H1 (cell line): Measurements from ENCODE around the gene SPATA13.

ENCODE experiments used
- ATF2 ChIP-seq: IDR thresholded peaks from 2 replicates; pipeline ENCODE4 v1.6.1; 2012; ENCODE audit warnings: low read length, inconsistent platforms
- ATF3 ChIP-seq: IDR thresholded peaks from 2 replicates; pipeline ENCODE4 v1.6.1; 2011; ENCODE audit warnings: low read depth, mild to moderate bottlenecking, low read length; ENCODE audit not compliant: insufficient read depth
- BCL11A ChIP-seq, 2 experiments: IDR thresholded peaks; one replicate each; pipeline ENCODE4 v1.6.1; 2011; ENCODE audit warnings: low read depth in 2 of 2, low read length in 2 of 2, mild to moderate bottlenecking in 2 of 2
- CHD2 ChIP-seq: IDR thresholded peaks from 2 replicates; pipeline ENCODE4 v1.6.1; 2012; ENCODE audit warnings: low read length, improper control_type of control experiment
- CTCF ChIP-seq, 3 experiments: IDR thresholded peaks; 1 replicate in 2 of 3; 2 replicates in 1 of 3; pipeline versions ENCODE4 v1.5.1 to v1.6.1; 2011; ENCODE audit warnings: low read length in 3 of 3, mild to moderate bottlenecking in 3 of 3, inconsistent platforms in 2 of 3, low read depth in 1 of 3, moderate library complexity in 1 of 3; ENCODE audit not compliant: insufficient read depth in 1 of 3; ENCODE audit errors: control extremely low read depth in 1 of 3
- E2F6 ChIP-seq: IDR thresholded peaks from 2 replicates; pipeline ENCODE4 v1.6.1; 2012; ENCODE audit warnings: inconsistent platforms
- KDM5A ChIP-seq: fragments of 200-600 bp; IDR thresholded peaks from 2 replicates; pipeline ENCODE4 v1.7.1; 2012; ENCODE audit warnings: mild to moderate bottlenecking, low read length, inconsistent platforms, mixed read lengths
- MAX ChIP-seq: IDR thresholded peaks from 2 replicates; pipeline ENCODE4 v1.6.1; 2012; ENCODE audit warnings: inconsistent platforms
- POLR2AphosphoS5 ChIP-seq: IDR thresholded peaks from 2 replicates; pipeline ENCODE4 v1.6.1; 2011; ENCODE audit warnings: low read depth, low read length
- RXRA ChIP-seq: IDR thresholded peaks from 2 replicates; pipeline ENCODE4 v1.6.1; 2011; ENCODE audit warnings: low read depth, mild to moderate bottlenecking, low read length, moderate library complexity; ENCODE audit not compliant: insufficient read depth
- SAP30 ChIP-seq: fragments of 300-600 bp; sonication (generic); IDR thresholded peaks from 2 replicates; pipeline ENCODE4 v1.7.1; 2012; ENCODE audit warnings: low read length, moderate library complexity, mild to moderate bottlenecking, inconsistent platforms; ENCODE audit not compliant: insufficient read depth, insufficient replicate concordance
- SIX5 ChIP-seq: IDR thresholded peaks from 2 replicates; pipeline ENCODE4 v1.6.1; 2011; ENCODE audit warnings: mild to moderate bottlenecking, low read depth, low read length
- TCF12 ChIP-seq: IDR thresholded peaks from 2 replicates; pipeline ENCODE4 v1.6.1; 2011; ENCODE audit warnings: low read depth, mild to moderate bottlenecking, low read length
- ZNF274 ChIP-seq: IDR thresholded peaks from 2 replicates; pipeline ENCODE4 v1.7.0; 2012; ENCODE audit warnings: low read length, borderline replicate concordance; ENCODE audit errors: extremely low read depth

GRCh38 chr13:24274452-24275021 lies 114.0 kb downstream of the SPATA13 start:
- TF ChIP-seq CTCF (IDR thresholded peaks at IDR 0.05; ENCODE audit: control extremely low read depth in 1 of 3, insufficient read depth in 1 of 3, low read depth in 1 of 3, low read length in 3 of 3) = no peak
- TF ChIP-seq ZNF274 = no peak
- TF ChIP-seq ATF2 = no peak
- no peak for TF ChIP-seq CHD2
- TF ChIP-seq MAX = no peak
- TF ChIP-seq KDM5A = no peak
- TF ChIP-seq POLR2AphosphoS5 = no peak
- no peak for TF ChIP-seq E2F6
- TF ChIP-seq TCF12 = no peak
- no peak for TF ChIP-seq RXRA
- TF ChIP-seq SAP30 = no peak
- no peak for TF ChIP-seq ATF3
- TF ChIP-seq SIX5 = no peak
- TF ChIP-seq BCL11A (IDR thresholded peaks at IDR 0.05; ENCODE audit: low read depth in 2 of 2, low read length in 2 of 2) = no peak
